Activated naive CD8-positive, alpha-beta T cell treated with anti-CD3 and anti-CD28 coated beads, Interleukin-2, amount 50 U/mL, for 24 hours (primary cell): Measurements from ENCODE around the gene PACSIN2.
"Not testable (repeated sequence)": the region's sequence is repeated elsewhere in the genome, so short reads cannot be mapped to it uniquely, and the experiment has no call there.

Experiments used
- ATAC-seq: fragments of 150-1000 bp; cut with Tn5 transposase; one replicate; pipeline ENCODE4 v1.10.0; 2021
- DNase-seq: peaks from one replicate; pipeline ENCODE4 v3.0.0; 2021
- H3K27ac Mint-ChIP-seq: one replicate; pipeline ENCODE4 v1.8.0; 2021; ENCODE audit warnings: mild to moderate bottlenecking, mixed read lengths
- H3K27me3 Mint-ChIP-seq: one replicate; pipeline ENCODE4 v1.8.0; 2021; ENCODE audit warnings: mixed read lengths
- H3K36me3 Mint-ChIP-seq: one replicate; pipeline ENCODE4 v1.8.0; 2021; ENCODE audit warnings: low read depth, mixed read lengths
- H3K4me1 Mint-ChIP-seq: one replicate; pipeline ENCODE4 v1.8.0; 2021; ENCODE audit warnings: mixed read lengths
- H3K4me3 Mint-ChIP-seq: one replicate; pipeline ENCODE4 v1.8.0; 2021; ENCODE audit warnings: mild to moderate bottlenecking, moderate library complexity, mixed read lengths
- H3K9me3 Mint-ChIP-seq: one replicate; pipeline ENCODE4 v1.8.0; 2021; ENCODE audit warnings: mixed read lengths

The PACSIN2 gene

DNA sequence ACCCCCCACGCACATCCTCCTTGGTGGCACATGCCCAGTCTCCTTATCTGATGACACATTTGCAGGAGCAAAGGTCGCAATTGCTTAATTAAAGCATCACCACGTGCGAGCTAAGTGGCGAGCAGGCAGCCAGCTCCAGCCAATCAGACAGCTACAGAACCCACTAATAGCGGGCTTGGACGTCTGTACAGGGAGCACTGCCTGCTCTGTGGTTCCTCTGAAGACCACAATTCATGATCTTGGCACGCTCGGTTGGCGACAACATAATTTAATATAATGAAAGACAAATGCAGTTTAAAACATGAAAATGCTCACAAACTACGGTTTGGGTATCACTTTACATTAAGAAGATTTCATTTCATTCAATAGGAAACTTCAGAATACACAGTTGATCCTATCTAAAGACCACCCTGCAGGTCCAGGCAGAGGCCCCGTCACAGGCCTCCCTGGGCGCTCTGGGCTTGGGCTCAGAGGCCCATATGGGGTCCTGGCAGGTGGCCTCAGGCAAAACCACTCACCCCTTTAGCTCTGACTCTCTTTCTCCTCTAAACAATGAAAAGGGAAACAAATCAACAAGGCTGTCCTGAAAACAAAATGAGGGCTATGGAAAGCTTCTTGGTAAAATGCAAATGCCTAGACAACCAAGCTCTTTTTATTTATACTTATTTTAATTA, 10.4 kb downstream of the PACSIN2 start:
- Mint-ChIP-seq H3K27me3 (no peaks in the 10 kb centered on the region), H3K4me1 (peaks cover 87% of the 10 kb centered on the region), H3K9me3 (no peaks in the 10 kb centered on the region), H3K4me3 (no peak overlapping the region), H3K36me3 (no peaks in the 10 kb centered on the region), H3K27ac (peak overlapping the region; percentile 79)
- ATAC-seq (peak; percentile 45), DNase-seq (peak; percentile 21)

DNA sequence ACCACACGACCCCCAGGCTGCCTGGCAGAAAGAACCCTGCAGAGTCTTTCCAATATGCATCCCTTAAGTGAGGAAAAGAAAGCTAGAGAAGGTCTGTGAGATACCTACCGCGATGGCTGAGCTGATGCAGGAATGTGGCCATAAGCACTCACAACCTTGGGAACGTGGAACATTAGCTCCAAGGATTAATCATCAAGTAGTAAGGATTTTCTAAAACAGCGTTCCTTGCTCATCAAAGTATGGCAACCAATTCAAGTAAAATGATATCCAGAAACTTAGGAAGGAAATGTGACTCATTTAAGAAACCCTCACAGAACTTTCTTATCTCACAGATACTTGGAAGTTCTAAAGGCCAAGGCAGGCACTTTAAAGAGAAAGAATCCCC, 12.8 kb downstream of the PACSIN2 start:
- no peak for ATAC-seq
- Mint-ChIP-seq H3K36me3 (no peaks in the 10 kb centered on the region), H3K4me3 (no peak overlapping the region)

DNA sequence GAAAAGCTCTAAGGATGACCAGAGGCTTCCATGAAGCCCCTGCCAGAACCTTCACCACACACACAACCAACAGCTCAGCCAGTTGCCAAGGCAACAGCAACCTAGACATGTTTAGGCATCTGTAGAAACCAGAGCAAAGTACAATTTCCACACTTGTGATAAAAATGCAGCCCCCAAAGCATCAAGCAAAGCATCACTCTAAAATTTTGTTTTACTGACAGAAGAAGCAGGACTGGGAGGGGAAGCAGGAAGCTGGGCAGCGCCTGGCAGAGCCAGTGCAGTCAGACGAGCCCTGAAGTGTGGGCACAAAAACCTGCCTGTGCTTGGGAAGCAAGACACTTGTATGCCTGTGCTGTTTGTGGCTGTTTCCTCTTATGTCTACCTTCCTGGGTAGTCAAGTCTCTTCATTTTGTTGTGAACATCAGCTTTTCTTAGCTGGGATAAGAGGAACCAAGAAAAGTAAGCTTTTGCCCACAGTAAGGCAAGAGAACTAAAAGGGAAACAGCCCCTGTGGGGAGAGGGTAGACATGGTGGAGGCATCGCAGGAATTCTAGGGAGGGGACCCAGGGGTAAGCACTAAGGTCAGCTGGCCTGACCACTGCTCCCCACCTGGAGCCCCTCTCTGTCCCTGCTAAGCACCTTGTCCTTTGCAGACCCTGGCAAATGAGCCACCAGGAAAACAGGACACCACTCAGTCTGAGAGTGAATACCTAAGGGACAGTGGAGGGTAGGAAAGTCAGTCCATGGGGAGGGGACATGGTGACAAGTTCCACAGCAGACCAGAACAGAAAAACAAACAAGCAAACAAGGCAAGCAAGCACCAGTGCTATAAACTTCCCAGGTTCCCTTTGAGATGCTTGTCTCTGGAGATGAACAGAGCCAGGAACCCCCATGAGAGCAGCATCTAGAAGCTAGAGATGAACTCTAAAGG, 13.4 kb downstream of the PACSIN2 start:
- Mint-ChIP-seq H3K9me3 (no peaks in the 10 kb centered on the region), H3K27ac (peak overlapping the region; percentile 75), H3K36me3 (no peaks in the 10 kb centered on the region), H3K4me3 (no peak overlapping the region), H3K4me1 (peaks cover 89% of the 10 kb centered on the region), H3K27me3 (no peaks in the 10 kb centered on the region)
- ATAC-seq = no peak
- no peak for DNase-seq

More for the DNA sequence above, 12.8 kb downstream of the PACSIN2 start:
- H3K27me3 Mint-ChIP-seq = no peaks in the 10 kb centered on the region
- no peak for DNase-seq
- no peaks in the 10 kb centered on the region for H3K9me3 Mint-ChIP-seq
- peaks cover 95% of the 10 kb centered on the region for H3K4me1 Mint-ChIP-seq
- peak overlapping the region; percentile 37 for H3K27ac Mint-ChIP-seq

DNA sequence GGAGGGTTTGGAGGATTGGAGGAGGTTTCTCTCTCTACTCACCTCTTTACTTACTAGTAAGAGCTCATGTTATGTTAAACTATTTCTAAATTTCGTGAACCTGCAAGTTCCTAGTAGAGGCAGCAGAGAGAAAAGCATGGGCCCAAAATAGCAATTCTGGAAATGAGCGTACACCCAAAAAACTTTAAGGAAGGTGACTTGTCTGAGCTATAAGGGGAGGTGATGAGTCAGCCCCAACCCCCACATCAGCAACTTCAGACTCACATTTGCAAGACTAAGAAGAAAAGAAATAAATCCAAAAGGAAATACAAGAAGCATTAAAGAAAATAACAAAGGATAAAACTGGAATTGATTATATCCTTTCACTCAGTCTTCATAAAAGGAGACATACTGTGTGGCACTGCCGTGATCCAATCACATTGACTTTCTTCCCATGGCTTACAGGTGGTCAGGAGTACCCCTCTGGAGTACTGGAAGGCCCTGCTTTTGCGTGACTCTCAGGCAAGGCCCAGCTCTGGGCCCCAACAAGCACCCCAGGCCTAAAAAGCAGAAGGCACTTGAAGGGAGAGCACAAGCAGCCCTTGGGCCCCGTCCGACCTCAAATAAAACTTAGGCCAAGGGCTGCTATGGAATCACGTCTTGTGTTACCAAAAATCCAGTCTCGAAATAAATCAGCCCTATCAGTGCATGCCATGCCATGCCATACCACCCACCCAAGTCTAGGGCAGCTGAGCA, 14.3 kb downstream of the PACSIN2 start:
- DNase-seq = peak; percentile 43
- Mint-ChIP-seq H3K27me3 (no peaks in the 10 kb centered on the region), H3K4me1 (peaks cover 82% of the 10 kb centered on the region), H3K27ac (peak overlapping the region; percentile 75), H3K9me3 (no peaks in the 10 kb centered on the region), H3K36me3 (no peaks in the 10 kb centered on the region), H3K4me3 (peak overlapping the region; percentile 24)
- ATAC-seq = peak; percentile 69

DNA sequence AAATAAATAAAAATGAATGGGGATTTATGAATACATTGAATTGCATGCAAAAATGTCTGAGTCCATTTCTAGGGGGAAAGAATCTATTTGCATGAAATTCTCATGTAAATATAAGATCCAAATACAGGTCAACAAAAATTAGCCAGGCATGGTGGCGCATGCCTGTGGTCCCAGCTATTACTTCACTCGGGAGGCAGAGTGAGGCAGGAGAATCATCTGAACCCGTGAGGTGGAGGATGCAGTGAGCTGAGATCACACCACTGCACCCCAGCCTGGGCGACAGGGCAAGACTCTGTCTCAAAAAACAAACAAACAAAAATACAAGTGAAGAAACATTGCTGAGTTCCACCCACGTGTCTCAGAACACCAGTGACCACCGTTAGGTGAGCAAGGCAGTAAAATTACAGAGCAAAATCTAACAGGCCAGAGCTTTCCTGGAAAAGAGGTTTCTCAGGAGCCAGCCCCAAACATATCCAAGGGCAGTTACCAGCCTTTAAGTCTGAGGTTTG, 17.3 kb downstream of the PACSIN2 start:
- no peaks in the 10 kb centered on the region for H3K27me3 Mint-ChIP-seq
- H3K4me1 Mint-ChIP-seq = peaks cover 70% of the 10 kb centered on the region
- peak overlapping the region; percentile 37 for H3K27ac Mint-ChIP-seq
- H3K36me3 Mint-ChIP-seq = no peaks in the 10 kb centered on the region
- DNase-seq (no peak), ATAC-seq (no peak)
- no peak overlapping the region for H3K4me3 Mint-ChIP-seq
- no peaks in the 10 kb centered on the region for H3K9me3 Mint-ChIP-seq

DNA sequence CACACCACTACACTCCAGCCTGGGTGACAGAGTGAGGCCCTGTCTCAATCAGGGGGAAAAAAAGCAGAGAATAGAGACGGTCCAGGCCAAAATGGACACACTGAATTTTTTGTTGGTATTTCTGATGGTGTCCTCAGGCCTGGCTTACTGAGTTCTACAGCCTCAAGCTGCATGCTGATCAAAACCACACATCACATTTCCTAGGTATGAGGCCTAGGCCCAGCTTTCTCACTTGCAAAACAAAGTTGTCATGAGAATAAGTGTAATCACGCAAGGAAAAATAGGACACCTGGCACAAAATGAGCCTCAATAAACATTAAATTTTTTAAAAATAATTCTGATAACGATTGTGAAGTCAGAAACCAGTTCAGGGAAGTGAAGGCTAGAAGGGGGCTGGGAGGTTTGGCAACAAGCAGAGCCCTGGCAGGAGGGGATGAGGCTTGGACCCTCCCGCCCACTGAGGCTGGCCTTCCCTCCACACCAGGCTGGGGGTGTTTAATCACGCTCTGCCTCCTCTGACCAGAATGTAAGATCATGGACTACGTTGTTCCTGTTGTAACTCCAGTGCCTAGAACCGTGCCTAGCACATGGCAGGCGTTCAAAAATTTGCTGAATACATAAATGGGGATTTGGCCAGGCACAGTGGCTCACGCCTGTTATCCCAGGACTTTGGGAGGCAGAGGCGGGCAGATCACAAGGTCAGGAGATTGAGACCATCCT, 18.1 kb downstream of the PACSIN2 start:
- DNase-seq (no peak), ATAC-seq (no peak)
- H3K36me3 Mint-ChIP-seq = no peaks in the 10 kb centered on the region
- peaks cover 62% of the 10 kb centered on the region for H3K4me1 Mint-ChIP-seq
- H3K9me3 Mint-ChIP-seq = no peaks in the 10 kb centered on the region
- no peak overlapping the region for H3K4me3 Mint-ChIP-seq
- no peaks in the 10 kb centered on the region for H3K27me3 Mint-ChIP-seq
- no peak overlapping the region for H3K27ac Mint-ChIP-seq

DNA sequence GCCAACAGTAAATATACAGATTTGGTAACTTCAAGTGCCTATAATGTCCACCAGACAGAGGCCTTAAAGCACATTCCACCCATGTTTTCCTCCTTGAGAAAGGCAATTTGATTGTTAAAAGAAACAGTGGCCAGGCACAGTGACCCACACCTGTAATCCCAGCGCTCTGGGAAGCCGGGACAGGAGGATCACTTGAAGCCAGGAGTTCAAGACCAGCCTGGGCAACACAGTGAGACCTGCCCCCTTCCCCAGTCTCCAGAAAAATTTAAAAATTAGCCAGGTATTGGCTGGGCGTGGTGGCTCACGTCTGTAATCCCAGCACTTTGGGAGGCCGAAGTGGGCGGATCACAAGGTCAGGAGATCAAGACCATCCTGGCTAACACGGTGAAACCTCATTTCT, 19.3 kb downstream of the PACSIN2 start:
- not testable (repeated sequence) for H3K27ac Mint-ChIP-seq, H3K4me3 Mint-ChIP-seq, H3K27me3 Mint-ChIP-seq, H3K36me3 Mint-ChIP-seq, DNase-seq, ATAC-seq, H3K9me3 Mint-ChIP-seq
- H3K4me1 Mint-ChIP-seq = peaks cover 60% of the 10 kb centered on the region

DNA sequence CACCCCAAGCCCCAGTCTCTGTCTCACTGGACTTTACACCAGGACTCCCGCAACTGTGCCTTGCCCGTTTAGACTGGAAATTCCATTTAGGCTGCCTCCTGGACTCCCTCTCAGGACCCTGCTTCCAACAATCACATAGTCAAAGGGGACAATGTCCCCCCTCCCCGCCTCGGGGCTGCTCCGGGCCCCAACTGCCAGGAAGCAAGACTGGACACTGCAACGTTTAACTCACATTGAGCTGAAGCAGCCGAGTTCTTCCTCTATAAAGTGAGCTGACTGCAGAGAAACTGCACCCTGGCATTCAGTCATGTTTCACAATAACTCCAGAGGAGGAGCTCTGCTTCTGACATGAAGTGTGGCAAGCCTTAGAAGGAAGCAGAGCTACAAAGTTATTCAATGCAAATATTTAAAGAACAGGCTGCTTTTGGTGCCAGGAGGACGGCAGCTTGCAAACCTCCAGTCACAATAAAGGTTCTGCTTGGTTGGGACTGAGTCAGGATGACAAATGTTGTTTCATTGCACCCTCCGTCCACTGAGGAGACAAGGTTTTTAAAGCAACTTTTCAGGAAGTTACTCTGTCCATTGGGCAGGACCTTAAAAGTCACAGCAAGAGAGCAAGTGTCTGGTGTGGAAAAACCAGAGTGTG, 19.9 kb downstream of the PACSIN2 start:
- no peaks in the 10 kb centered on the region for H3K27me3 Mint-ChIP-seq
- no peak for ATAC-seq
- peaks cover 59% of the 10 kb centered on the region for H3K4me1 Mint-ChIP-seq
- H3K27ac Mint-ChIP-seq = no peak overlapping the region
- DNase-seq = no peak
- H3K4me3 Mint-ChIP-seq = no peak overlapping the region
- H3K9me3 Mint-ChIP-seq = no peaks in the 10 kb centered on the region
- no peaks in the 10 kb centered on the region for H3K36me3 Mint-ChIP-seq

DNA sequence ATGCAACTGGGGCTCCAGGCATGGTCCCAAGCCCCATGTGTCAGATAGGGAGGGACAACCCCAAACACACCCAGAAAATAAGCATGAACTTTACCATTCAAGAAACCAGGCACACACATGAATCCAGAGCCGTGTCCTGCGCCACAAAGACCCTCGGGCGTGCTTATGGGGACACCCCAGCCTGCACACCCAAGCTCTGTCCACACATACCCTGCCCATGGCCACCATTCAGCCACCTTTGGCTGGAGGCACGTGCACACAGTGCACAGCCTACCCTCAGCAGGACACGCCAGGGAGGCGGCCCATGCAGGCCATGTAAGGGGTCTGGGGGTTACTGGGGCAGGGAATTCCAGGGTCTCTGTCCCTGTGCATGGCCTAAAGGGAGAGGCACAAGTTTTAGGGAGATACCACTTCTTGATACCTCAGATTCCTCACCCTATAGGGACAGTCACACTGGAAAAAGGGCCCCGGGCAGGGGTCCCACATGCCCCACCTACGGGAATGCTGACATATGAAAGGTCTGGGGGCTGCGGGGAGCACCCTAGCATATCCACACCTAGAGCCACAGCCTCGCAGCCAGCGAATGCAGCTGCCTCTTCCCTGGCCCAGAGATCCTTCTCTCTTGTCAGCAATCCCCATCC, 20.6 kb downstream of the PACSIN2 start:
- Mint-ChIP-seq H3K9me3 (no peaks in the 10 kb centered on the region), H3K27me3 (no peaks in the 10 kb centered on the region), H3K4me1 (peaks cover 53% of the 10 kb centered on the region), H3K4me3 (no peak overlapping the region), H3K36me3 (no peaks in the 10 kb centered on the region), H3K27ac (no peak overlapping the region)
- DNase-seq (no peak), ATAC-seq (no peak)

DNA sequence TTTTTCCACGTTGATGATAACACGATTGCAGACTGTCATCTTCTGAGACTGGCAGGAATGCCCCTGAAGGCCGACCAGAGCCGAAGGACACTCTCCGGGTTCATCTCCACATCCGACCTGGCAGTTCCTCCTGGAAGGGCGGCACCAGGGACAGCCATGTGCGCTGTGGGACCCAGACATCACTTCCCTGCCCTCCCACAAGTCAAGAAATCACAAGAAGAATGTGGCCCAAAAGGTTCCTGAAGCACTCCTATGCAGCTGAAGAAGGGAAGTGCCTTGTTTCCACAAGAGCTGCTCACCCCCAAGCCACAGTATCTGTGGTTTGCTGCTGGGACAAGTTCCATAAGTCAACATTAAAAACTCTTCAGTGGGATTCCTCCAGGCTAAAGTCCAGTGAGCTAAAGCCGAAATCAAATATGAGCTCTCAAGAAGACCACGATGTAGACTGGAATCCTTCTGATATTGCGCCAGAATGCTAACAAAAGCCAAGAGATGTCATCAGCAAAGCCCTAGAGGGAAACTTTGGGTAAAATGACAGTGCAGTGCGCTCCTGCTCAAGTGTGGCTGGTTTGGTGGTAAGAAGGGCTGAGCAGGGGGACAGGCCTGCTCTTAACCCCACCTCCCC, 21.2 kb downstream of the PACSIN2 start:
- Mint-ChIP-seq H3K27me3 (no peaks in the 10 kb centered on the region), H3K9me3 (no peaks in the 10 kb centered on the region), H3K4me3 (no peak overlapping the region), H3K36me3 (no peaks in the 10 kb centered on the region), H3K27ac (no peak overlapping the region), H3K4me1 (peaks cover 48% of the 10 kb centered on the region)
- DNase-seq = no peak
- no peak for ATAC-seq

DNA sequence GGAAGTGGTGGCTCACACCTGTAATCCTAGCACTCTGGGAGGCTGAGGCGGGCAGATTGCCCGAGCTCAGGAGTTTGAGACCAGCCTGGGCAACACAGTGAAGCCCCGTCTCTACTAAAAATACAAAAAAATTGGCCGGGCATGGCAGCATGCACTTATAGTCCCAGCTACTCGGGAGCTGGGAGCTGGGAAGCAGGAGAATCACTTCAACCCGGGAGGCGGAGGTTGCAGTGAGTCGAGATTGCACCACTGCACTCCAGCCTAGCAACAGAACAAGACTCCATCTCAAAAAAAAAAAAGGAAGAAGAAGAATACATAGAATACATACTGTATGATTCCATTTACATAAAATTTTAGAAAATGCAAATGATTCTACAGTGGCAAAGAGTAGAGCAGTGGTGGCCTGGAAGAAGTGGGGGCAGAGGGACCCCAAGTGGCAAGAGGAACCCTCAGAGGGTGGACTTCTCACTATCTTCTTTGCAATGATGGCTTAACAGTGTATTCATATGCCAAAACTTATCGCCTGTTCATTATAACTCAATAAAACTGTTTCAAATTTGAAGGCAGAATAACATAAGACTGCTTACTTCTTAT, 22.0 kb downstream of the PACSIN2 start:
- ATAC-seq = no peak
- Mint-ChIP-seq H3K36me3 (no peaks in the 10 kb centered on the region), H3K4me3 (no peak overlapping the region), H3K27ac (no peak overlapping the region), H3K9me3 (no peaks in the 10 kb centered on the region), H3K4me1 (peaks cover 40% of the 10 kb centered on the region), H3K27me3 (no peaks in the 10 kb centered on the region)
- DNase-seq = no peak

DNA sequence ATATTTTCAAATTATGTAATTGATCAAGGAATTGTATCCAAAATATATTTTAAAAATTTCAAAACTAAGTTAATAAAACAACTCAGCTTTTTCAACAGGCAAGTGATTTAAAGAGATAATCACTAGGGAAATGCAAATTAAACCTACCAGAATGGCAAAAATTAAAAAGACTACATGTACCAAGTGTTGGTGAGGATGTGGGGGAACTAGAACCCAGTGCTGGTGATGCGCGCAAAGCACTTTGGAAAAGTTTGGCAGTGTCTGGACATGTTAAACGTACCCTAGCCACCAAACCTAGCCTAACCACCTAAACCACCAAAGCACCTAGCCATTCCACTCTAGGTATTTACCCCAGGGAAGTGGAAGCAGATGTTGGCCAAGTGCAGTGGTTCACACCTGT, 22.9 kb downstream of the PACSIN2 start:
- no peak overlapping the region for H3K4me3 Mint-ChIP-seq
- no peaks in the 10 kb centered on the region for H3K9me3 Mint-ChIP-seq

More for the DNA sequence above, 22.9 kb downstream of the PACSIN2 start:
- DNase-seq (no peak), ATAC-seq (no peak)
- H3K36me3 Mint-ChIP-seq = no peaks in the 10 kb centered on the region
- H3K27me3 Mint-ChIP-seq = no peaks in the 10 kb centered on the region
- H3K4me1 Mint-ChIP-seq = peaks cover 35% of the 10 kb centered on the region
- H3K27ac Mint-ChIP-seq = no peak overlapping the region
